NCI-H446 treated with DMSO at 0.1 percent for 48 hours (cell line): ENCODE data around the gene RSAD2.
A peak's percentile ranks its signal among the peaks of the same experiment; 100 is the strongest.

Experiments used
- DNase-seq: peaks from one replicate; lab custom pipeline; 2025; lab: John Stamatoyannopoulos, UW

RSAD2 gene

GRCh38 chr2:6906165-6906741, 28.7 kb downstream of the RSAD2 start:
- DNase-seq = no peak

DNA sequence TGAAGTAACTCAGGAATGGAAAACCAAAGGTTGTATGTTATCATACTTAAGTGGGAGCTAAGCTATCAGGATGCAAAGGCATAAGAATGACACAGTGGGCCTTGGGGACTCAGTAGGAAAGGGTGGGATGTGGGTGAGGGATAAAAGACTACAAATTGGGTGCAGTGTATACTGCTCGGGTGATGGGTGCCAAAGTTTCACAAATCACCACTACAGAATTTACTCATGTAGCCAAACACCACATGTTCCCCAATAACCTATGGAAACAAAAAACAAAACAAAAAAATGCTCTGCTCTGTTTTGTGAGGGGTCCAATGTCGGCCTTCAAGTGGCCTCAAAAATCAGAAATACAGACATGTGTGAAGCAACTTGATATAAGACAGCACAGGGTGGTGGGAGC, 30.7 kb downstream of the RSAD2 start:
- DNase-seq = no peak

DNA sequence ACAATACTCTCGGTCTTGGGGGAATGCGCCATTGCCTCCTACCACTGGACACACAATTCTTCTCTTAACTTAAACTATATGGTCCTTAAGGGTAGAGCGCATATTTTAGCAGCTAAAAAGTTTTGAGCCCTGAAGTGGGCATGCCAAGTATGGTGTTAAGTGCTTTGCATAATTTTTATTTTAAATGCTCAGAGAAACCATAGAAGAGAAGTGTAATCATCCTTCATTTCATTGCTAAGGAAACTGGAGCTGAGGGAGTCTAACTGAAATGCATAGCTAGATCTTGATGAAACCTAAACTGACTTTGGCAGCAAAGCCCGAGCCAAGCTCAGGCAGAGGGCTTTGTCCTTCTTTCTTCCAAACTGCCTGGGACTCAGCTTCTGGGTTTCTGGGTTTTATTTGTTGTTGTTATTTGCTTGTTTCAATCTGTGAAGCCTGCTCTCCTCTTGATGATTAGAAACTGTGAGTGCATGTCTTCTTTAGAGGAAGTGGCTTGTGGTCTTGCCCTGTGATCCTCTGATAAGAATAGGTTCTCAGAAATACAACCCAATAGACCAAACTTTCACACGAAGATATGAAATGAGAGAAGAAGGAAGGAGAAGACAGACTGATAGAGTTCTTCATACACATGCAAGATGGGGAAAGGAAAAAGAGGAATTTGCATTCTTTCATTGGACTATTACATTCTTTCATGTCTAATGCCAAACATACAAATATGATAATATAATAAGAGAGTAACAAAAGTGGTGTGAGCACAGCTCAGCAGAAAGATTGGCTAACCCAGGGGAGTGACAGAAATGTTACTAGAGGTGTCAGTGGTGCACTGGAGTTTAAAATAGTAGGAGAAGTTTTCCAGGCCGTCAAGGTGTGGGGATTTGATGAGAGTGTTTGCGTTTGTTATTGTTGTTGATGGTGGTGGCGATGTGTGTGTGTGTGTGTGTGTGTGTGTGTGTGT, 32.1 kb downstream of the RSAD2 start:
- DNase-seq = no peak

GRCh38 chr2:6911721-6912120, 34.1 kb downstream of the RSAD2 start:
- DNase-seq = no peak

- DNase-seq = no peak
Observed at GRCh38 chr2:6913415-6914157, 36.0 kb downstream of the RSAD2 start.

DNA sequence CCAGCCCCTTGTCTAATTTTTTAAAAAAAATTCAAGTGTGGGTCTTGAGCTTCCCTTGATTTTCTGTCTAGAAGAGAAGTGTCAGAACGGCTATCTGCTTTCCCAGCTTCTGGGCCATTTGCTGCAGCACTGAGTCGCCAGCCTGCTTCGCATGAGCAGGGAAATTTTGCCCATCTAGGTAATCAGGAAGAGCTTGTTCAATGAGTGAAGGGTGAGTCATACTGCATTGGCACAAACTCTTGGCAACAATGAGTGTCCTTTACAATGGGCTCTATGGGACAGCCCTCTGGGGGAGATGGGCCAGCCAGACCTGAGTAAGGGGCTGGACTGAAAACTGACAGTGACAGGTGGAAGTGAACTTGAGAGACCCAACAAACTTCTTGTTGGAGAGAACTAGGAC, 37.3 kb downstream of the RSAD2 start:
- DNase-seq = peak; percentile 47

DNA sequence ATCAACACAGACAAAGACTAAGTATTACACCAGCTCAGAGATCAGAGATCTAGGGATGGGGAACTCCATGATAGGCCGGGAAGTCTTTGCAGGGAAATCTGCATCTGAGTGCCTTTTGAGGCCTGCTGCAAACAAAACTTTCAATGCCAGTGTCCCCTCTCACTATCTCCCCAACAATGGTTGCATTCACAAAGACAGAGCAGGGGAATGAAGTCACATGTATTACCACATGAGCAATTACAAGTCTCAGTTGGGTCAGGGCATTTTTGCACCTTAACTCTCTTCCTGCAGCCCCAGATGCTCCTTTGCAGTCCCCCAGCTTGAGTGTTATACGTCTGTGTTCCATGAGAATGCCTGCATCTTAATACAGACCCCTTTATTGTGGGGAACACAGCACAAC, 37.8 kb downstream of the RSAD2 start:
- DNase-seq = no peak

DNA sequence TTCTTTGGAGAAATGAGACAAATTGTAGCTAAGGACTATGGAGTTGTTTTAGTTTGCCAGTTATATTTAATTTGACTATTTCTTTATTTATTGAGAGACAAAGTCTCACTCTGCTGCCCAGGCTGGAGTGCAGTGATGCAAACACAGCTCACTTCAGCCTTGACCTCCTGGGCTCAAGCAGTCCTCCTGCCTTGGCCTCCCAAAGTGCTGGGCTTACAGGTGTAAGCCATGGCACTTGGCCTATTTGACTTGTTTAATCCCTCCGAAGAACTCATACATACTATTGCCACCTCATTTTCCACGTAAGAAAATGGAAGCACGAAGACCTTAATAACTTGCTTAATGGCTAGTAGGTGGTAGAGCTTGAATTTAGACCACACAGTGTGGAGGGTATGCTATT, 38.6 kb downstream of the RSAD2 start:
- no peak for DNase-seq

DNA sequence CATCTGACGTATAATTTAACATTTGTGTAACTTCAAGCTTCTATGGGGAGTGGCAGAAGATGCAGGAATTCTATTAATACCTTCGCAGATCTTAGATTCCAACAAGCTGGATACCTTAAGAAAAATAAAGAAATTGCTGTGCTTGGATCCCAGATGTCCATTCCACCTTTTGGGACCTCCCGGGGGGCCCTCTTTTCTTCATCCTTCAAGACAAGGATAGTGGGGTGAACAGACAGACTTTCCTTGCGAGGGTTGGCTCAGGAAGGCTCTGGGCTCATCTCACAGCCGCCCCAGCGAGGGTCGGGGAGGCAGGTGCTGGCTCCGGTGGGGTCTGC, 39.1 kb downstream of the RSAD2 start:
- no peak for DNase-seq

DNA sequence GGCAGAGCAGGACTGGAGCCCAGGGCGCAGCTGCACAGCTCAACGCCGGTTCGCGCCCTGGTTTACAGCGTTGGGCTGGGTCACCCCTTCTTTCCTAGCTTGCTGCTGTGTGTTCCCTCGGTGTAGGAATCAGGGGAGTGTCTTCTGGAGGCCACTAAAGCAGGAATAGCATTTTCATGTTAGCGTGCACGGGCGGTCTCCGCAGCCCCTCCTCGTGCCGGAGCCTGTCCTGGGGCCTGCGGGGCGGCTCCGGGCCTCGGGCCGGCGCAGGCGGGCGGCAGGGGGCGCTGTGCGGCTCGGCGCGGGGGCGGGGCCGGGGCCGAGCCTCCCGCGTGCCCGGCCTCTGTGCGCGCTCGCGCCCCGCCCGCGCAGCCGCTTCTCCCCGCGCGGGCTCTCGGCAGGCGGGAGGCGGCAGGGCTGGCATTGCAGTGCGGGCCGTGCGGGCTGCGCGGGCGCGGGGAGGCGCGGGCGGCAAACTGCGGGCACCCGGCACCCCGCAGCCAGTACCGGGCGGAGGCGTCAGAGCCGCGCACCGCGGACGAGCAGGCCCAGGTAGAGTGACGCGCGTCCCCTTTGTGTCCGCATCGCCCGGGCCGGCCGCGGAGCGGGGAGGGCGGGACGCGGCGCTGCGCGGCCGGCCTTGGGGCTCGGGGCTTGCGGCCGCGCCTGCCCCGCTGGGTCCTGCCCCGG, 39.6 kb downstream of the RSAD2 start, which contains the start of gene RNF144A:
TSS of gene RNF144A (plus strand) at position 342 of the 690 bp plus-strand sequence. CDS start 79,515 bp downstream, outside the sequence.
- peak; percentile 46 for DNase-seq

DNA sequence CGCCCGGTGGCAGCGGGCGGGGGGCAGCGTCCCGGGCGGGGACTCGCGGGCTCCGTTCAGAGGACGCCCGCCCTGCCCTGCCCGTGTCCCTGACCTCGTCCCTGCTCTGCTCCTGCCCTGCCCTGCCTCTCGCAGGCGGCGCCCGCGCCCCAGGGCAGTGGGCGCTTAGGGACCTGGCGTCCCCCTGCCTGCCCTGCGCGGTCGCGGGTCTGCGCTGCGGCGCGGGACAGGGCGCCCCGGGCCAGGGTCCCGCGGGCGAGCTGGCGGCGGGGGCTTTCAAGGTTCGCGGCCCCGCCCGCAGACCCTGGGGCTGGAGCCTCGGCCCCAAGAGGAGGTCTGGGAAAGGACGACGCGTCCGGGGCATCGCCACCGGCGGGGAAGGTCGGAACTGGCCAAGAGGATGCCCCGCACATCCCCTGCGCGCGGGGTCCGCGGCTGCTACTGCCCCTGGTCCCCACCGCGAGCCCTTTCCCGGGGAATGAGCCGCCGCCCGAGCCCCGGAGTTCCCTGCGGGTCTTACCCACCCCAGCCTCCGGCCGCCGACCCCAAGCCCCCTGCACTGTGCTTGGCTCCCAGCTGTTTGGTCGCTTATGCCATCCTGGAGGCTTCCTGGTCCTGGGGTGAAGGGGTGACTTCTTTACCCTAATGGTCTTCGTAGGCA, 40.3 kb downstream of the RSAD2 start:
- no peak for DNase-seq

DNA sequence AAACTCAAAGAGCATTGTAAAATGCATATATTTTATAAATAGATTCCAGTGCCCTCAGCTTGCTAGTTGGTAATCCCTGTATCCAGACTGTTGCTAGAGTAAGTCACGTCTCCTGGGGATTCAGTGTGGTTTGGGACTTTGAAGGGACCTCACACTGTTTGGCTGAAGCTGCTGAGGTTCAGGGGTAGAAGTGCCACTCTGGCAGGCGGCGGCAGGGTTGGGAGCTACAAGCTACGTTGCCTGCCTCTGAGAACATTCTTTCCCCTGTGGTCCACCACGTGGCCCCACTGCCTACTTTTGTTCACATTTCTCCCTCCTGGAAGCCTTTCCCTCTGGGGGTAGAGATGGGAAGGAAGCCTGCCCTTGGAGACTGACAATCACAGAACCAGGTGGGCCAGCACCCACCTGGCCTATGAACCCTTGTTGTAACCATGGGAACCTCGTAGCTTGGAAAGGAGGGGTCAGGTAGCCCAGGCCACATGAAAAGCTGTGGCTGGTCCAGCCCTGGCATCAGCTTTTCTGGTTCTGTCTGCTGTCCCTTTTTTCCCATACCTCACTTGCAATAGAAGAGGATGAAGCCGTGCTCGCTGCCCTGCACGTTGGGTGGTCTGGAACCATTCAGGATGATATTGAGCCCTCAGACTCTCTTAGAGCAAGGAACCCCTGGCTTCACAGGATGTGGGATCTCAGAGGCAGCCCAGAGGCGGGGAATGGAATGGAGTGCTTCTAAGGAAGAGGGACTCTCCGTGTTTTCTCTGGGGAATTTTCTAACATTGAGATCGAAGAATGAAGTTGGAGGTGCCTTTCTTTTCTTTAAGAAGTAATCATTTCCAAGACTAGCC, 42.5 kb downstream of the RSAD2 start:
- DNase-seq = no peak

- DNase-seq = no peak
Observed at GRCh38 chr2:6920743-6921064, 43.1 kb downstream of the RSAD2 start.

- no peak for DNase-seq
Observed at GRCh38 chr2:6921321-6921922, 43.8 kb downstream of the RSAD2 start.

DNA sequence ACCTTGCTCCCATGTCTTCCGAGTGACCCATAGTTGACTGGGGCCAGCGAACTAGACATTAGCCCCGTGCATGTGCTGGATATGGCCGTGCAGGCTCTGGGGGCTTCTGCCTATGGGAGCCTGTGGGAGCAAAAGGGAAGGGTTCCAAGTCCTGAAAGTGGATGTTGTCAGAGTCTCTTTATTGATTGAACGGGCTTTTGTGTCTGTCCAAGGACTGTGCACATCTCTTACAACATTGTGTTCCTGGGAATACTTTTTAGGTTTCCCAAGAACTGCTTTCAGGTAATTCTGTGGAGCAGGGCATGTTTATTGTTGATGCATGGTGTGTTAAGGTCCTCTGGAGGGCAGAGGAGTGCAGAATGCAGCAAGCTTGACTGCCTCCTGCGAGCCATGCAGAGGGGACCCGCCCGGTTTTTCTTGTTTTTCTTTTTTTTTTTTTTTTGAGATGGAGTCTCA, 44.7 kb downstream of the RSAD2 start:
- peak; percentile 24 for DNase-seq

DNA sequence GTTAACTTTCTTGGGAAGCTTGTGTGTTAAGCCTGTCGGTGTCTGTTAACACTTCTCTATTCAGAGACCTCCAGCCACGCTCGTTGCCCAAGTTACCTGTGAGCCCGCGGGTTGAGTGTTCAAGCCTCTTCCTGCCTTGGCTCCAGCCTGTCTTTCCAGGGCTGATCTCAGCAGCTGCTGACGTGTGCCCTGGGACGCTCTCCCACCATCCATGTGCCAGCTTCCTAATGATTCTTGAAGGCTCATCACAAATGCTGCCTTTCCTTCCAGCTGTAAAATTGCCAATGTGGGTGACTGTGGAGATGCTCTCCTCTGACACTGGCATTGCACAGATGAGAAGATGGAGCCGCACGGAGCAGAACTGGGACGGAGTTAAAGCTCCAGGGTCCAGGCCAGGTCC, 45.7 kb downstream of the RSAD2 start:
- peak; percentile 91 for DNase-seq

GRCh38 chr2:6924101-6924923, 46.7 kb downstream of the RSAD2 start:
- DNase-seq = no peak

DNA sequence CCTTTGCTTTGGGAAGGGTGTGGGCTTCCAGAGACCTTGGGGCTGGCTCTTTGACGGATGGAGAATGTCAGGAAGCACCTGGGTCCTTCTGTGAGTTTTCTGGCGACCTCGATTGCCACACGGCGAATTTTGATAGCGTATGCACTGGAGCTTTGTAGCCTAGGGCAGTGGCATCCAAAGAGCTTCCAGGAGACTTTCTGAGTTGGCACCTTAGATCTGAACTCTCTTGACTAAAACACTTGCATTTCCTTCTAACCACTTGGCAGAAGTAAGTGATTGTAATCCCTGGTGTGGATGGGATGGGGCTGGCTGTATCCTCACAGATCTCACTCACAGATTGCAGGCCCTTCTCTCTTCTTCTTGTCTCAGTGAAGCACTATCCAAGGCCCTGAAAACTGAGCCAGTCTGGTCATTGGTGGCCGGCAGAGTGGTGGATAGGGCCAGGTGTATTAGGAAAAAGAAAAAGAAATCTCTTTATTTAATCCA, 47.4 kb downstream of the RSAD2 start:
- DNase-seq = no peak

DNA sequence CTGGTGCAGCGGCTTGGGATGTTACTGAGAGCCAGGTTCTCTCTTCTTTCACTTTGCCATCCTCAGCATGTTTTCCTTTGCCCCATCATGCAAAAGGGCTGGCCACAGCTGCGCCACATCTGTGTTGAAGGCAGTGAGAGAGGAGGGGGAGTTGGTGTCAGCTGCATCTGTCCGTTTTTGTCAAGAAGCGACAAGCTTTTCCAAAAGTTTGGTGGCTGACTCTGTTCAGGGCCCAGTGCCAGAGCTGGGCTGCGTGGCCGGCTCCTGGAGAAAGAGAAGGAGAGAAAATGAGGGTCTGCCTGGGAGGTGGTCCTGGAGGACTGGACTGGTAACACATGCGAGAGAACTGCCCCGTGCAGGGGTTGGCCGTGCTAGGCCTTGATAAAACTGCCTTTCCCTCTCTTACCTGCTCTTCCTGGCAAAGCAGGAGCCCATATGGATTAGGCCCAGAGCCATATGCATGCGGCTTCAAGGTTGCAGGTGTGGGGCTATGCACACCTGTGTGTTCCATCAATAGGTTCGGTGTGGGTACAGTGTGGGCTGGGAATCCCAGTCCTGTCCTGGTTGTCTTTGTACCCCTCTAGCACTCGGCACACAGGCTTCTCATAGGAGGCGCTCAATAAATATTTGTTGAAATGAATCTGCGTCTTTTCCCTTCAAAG, 48.6 kb downstream of the RSAD2 start:
- no peak for DNase-seq
